Tibial nerve (tissue), 4 donors: ENCODE measurements around the gene ESRRB. TPM values are rescaled to one million over a fixed set of nuclear protein-coding genes. Genes with fewer than 3 reads are reported as not detected.

Experiments used
- DNase-seq, 2 donors: peaks; one replicate each; pipeline ENCODE4 v3.0.0-alpha.2; 2019; ENCODE audit warnings: low spot score in 2 of 2
- H3K27ac ChIP-seq, 4 donors: fragments of 200-600 bp; sonication (generic) in 3 of 4; one replicate each; pipeline ENCODE4 v1.5.1; 2017 to 2019; ENCODE audit warnings: mild to moderate bottlenecking in 1 of 4
- H3K27me3 ChIP-seq, 2 donors: fragments of 200-600 bp; sonication (generic) in 1 of 2; one replicate each; pipeline versions ENCODE4 v1.5.1 to v1.6.0; 2017 to 2019
- H3K36me3 ChIP-seq, 3 donors: fragments of 200-600 bp; sonication (generic); one replicate each; pipeline ENCODE4 v1.5.1; 2018 to 2019
- H3K4me1 ChIP-seq, 4 donors: fragments of 200-600 bp; sonication (generic) in 3 of 4; one replicate each; pipeline ENCODE4 v1.5.1; 2017 to 2019
- H3K4me3 ChIP-seq, 4 donors: fragments of 200-600 bp; sonication (generic) in 3 of 4; one replicate each; pipeline ENCODE4 v1.5.1; 2017 to 2019; ENCODE audit warnings: mild to moderate bottlenecking in 1 of 4, moderate library complexity in 1 of 4
- H3K9me3 ChIP-seq, 4 donors: fragments of 200-600 bp; sonication (generic) in 3 of 4; one replicate each; pipeline ENCODE4 v1.5.1; 2017 to 2019
- EP300 ChIP-seq, 2 donors: sonication (generic); formaldehyde crosslinking; IDR thresholded peaks; one replicate each; pipeline ENCODE4 v1.6.1; 2017; ENCODE audit warnings: antibody characterized with exemption in 2 of 2, mild to moderate bottlenecking in 1 of 2
- POLR2A ChIP-seq, 2 donors: fragments of 450-650 bp; IDR thresholded peaks; one replicate each; pipeline ENCODE4 v1.6.1; 2017; ENCODE audit warnings: antibody characterized with exemption in 2 of 2, mild to moderate bottlenecking in 2 of 2, moderate library complexity in 2 of 2
- WGBS, 2 donors: methylation state at CpG; one replicate each; pipeline ENCODE4 v1.1.5; 2018; 5-methylcytosine and 5-hydroxymethylcytosine counted together
- total RNA-seq, 4 donors: library from RNA; depleted of rRNA; stranded (reverse); fragments of >200 nt; gene quantifications; one replicate each; pipeline ENCODE4 v1.1.0, GENCODE V29; 2016
- TF ChIP-seq, protein P1 (sequence below), 5 experiments: fragments of 200-600 bp in 3 of 5; fragments of 450-650 bp in 2 of 5; sonication (generic) in 3 of 5; IDR thresholded peaks; one replicate each; pipeline ENCODE4 v1.5.1; 2016 to 2019; ENCODE audit warnings: antibody characterized with exemption in 5 of 5, mild to moderate bottlenecking in 3 of 5, moderate library complexity in 2 of 5

Gene ESRRB
- total RNA-seq, 4 donors from 2014 or later = 0.87 to 1.5 TPM; not detected in 2

DNA sequence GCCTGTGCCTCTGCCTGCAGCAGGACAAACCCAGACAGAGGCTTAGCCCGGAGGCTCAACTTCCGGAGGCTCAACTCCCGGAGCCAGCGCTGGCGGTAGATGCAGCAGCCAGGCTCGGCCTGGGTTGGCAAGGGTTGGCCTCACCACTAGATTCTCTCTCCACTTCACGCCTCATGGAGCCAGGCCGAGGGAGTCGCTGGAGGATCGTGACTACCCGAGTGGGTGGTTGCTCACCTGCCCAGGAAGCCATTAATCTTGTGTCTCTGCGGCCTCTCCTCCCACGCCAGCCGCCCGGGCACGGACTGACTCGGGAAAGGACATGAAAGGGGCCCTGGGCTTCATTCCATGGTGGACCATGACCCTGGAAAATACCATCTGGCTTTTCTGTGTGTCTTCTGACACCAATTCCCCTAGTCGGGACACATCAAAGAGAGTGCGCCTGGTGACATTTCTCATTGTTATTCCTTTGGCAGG is 20.8 kb downstream of the ESRRB start:
- no peaks in the 10 kb centered on the region for H3K4me1 ChIP-seq
- no peak overlapping the region for H3K4me3 ChIP-seq
- TF ChIP-seq POLR2A (IDR thresholded peaks at IDR 0.05) (no peak), EP300 (IDR thresholded peaks at IDR 0.05) (no peak)
- TF ChIP-seq, protein P1, sequence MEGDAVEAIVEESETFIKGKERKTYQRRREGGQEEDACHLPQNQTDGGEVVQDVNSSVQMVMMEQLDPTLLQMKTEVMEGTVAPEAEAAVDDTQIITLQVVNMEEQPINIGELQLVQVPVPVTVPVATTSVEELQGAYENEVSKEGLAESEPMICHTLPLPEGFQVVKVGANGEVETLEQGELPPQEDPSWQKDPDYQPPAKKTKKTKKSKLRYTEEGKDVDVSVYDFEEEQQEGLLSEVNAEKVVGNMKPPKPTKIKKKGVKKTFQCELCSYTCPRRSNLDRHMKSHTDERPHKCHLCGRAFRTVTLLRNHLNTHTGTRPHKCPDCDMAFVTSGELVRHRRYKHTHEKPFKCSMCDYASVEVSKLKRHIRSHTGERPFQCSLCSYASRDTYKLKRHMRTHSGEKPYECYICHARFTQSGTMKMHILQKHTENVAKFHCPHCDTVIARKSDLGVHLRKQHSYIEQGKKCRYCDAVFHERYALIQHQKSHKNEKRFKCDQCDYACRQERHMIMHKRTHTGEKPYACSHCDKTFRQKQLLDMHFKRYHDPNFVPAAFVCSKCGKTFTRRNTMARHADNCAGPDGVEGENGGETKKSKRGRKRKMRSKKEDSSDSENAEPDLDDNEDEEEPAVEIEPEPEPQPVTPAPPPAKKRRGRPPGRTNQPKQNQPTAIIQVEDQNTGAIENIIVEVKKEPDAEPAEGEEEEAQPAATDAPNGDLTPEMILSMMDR (IDR thresholded peaks at IDR 0.05) = no peak
- no peaks in the 10 kb centered on the region for H3K36me3 ChIP-seq
- H3K27me3 ChIP-seq = peaks cover 0 to 3% of the 10 kb centered on the region in 2 donors
- no peaks in the 10 kb centered on the region for H3K9me3 ChIP-seq
- no peak overlapping the region for H3K27ac ChIP-seq
- no peak for DNase-seq
- WGBS, 2 donors = 71 to 74% methylated on average over 19 of the region's 19 CpGs

DNA sequence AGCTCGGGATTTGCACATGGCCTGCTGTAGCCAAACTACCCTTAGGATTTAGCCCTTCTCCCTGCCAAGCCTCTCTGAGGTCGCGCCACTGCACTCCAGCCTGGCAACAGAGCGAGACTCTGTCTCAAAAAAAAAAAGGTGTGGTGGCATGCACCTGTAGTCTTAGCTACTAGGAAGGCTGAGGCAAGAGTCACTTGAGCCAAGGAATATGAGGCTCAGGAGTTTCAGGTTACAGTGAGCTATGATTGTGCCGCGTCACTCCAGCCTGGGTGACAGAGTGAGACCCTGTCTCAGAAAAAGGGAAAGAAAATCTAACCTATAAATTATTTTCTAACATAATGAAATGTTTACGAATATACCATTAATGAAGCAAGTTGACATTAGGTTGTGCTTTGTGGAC is 29.7 kb downstream of the ESRRB start:
- no peaks in the 10 kb centered on the region for H3K27me3 ChIP-seq
- no peak for DNase-seq
- TF ChIP-seq EP300 (IDR thresholded peaks at IDR 0.05) (no peak), POLR2A (IDR thresholded peaks at IDR 0.05) (no peak)
- TF ChIP-seq, protein P1 (IDR thresholded peaks at IDR 0.05) = no peak
- H3K36me3 ChIP-seq = no peaks in the 10 kb centered on the region
- no peak overlapping the region for H3K27ac ChIP-seq
- H3K4me3 ChIP-seq = no peak overlapping the region
- H3K9me3 ChIP-seq = no peaks in the 10 kb centered on the region
- H3K4me1 ChIP-seq = no peaks in the 10 kb centered on the region
- WGBS, 2 donors = 79 to 82% methylated on average over 7 of the region's 7 CpGs

DNA sequence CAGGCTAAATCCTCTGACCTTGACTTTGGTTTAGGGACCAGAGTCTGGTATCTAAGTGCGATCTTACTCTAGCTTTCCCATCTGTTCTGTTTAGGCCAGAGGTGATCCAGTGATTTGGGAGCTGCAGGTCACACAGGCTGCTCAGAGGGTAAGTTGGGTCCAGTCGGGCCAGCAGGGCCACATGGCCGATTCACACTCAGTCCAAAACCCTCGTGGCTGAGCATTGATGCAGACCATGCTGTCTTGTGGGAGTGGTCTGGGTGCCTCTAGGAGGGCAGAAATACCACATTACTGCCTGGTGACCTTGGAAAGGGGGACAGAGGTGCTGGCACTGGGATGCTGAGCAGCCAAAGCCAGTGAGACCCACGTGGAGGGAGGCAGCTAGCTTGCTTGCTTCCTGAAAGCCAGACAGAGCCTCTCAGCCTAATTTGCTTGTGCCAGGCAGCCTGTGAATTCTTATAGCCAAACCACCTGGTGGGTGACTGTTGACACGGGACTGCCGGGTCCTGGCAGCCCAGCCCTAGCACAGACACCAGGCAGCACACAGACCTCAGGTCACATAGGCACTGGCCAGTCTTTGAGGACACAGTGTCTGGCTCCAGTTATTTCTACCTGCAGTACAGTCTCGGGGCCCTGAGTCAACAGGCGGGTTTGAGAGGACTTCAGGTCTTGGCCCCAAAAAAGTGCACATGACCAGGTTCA is 31.7 kb downstream of the ESRRB start:
- TF ChIP-seq, protein P1 (IDR thresholded peaks at IDR 0.05) = no peak
- TF ChIP-seq EP300 (IDR thresholded peaks at IDR 0.05) = no peak
- no peak for TF ChIP-seq POLR2A (IDR thresholded peaks at IDR 0.05)
- 74 to 80% methylated on average over 8 of the region's 9 CpGs for WGBS, 2 donors
- Histone ChIP-seq H3K9me3 (no peaks in the 10 kb centered on the region), H3K4me1 (no peaks in the 10 kb centered on the region), H3K4me3 (no peak overlapping the region), H3K27me3 (peaks cover 0 to 7% of the 10 kb centered on the region in 2 donors), H3K27ac (no peak overlapping the region), H3K36me3 (no peaks in the 10 kb centered on the region)
- DNase-seq = no peak

DNA sequence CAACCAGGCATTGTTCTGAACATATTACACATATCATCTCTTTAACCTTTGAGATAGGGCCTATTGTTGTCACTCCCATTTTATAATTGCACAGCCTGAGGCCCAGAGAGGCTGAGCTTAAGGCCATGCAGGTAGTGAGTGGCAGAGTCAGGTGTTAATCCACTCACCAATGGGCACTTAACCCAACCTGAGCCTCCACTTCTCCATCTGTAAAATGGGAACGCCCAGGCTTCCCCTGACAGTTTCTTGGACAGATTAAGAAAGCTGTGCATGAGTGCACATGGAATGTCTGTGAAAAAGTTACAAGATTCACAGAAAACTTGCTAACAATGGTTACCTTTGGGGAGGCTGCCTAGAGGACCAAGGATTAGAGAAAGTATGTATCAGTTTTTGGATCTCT is 32.9 kb downstream of the ESRRB start:
- DNase-seq = no peak
- 96 to 100% methylated on average over 1 of the region's 1 CpG for WGBS, 2 donors
- H3K27ac ChIP-seq = no peak overlapping the region
- H3K27me3 ChIP-seq = peaks cover 0 to 9% of the 10 kb centered on the region in 2 donors
- no peaks in the 10 kb centered on the region for H3K9me3 ChIP-seq
- TF ChIP-seq POLR2A (IDR thresholded peaks at IDR 0.05) (no peak), EP300 (IDR thresholded peaks at IDR 0.05) (no peak)
- TF ChIP-seq, protein P1 (IDR thresholded peaks at IDR 0.05) = no peak
- H3K4me1 ChIP-seq = no peaks in the 10 kb centered on the region
- H3K36me3 ChIP-seq = no peaks in the 10 kb centered on the region
- no peak overlapping the region for H3K4me3 ChIP-seq

DNA sequence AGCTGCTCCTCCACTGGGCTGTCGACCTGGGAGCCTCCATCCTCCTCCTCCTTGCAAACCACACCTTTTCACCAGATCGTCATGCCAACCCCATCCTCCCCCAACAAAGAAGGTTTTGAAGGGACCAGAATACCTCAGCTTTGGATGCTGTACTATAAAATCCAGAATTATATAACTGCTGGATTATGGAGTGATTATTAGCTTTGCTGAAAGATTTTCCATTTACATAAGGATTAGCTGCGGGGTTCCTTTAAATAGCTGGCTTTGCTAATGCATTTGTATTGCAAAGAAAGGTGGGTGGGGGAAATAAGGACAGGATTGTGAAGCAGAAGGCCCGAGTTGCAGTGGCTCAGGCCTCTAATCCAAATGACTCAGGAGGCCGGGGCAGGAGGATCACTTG is 36.6 kb downstream of the ESRRB start:
- Histone ChIP-seq H3K9me3 (no peaks in the 10 kb centered on the region), H3K36me3 (no peaks in the 10 kb centered on the region), H3K4me1 (no peaks in the 10 kb centered on the region), H3K27me3 (peaks cover 0 to 31% of the 10 kb centered on the region in 2 donors), H3K27ac (no peak overlapping the region), H3K4me3 (no peak overlapping the region)
- WGBS, 2 donors = 24 to 31% methylated on average over 5 of the region's 5 CpGs
- no peak for DNase-seq
- TF ChIP-seq EP300 (IDR thresholded peaks at IDR 0.05) (no peak), POLR2A (IDR thresholded peaks at IDR 0.05) (no peak)
- TF ChIP-seq, protein P1 (IDR thresholded peaks at IDR 0.05) = no peak
